Activated CD8-positive, alpha-beta T cell treated with anti-CD3 and anti-CD28 coated beads for 36 hours (primary cell): ENCODE data around the gene NABP1. TPM values are rescaled to one million over a fixed set of nuclear protein-coding genes. Genes with fewer than 3 reads are reported as not detected.

ENCODE experiments used
- ATAC-seq: fragments of 200-7000 bp; cut with Tn5 transposase; one replicate; pipeline ENCODE4 v1.10.0; 2021; ENCODE audit warnings: mild to moderate bottlenecking, moderate library complexity
- CTCF ChIA-PET: fragments of 350-600 bp; sonication (Branson Sonifier 250); formaldehyde crosslinking; loops from one replicate; lab custom pipeline; 2021; ENCODE audit warnings: antibody characterized with exemption; lab: Charles Lee
- POLR2A ChIA-PET: fragments of 350-600 bp; sonication (Branson Sonifier 250); formaldehyde crosslinking; loops from one replicate; lab custom pipeline; 2021; ENCODE audit warnings: antibody characterized with exemption; lab: Charles Lee
- DNase-seq: peaks from one replicate; pipeline ENCODE4 v3.0.0-alpha.2; 2020
- H3K27ac Mint-ChIP-seq: one replicate; pipeline ENCODE4 v1.8.0; 2021; ENCODE audit warnings: mild to moderate bottlenecking, mixed read lengths
- H3K27me3 Mint-ChIP-seq: one replicate; pipeline ENCODE4 v1.8.0; 2021; ENCODE audit warnings: mixed read lengths
- H3K36me3 Mint-ChIP-seq: one replicate; pipeline ENCODE4 v1.8.0; 2021; ENCODE audit warnings: low read depth, mixed read lengths
- H3K4me1 Mint-ChIP-seq: one replicate; pipeline ENCODE4 v1.8.0; 2021; ENCODE audit warnings: low read depth, mixed read lengths
- H3K4me3 Mint-ChIP-seq: one replicate; pipeline ENCODE4 v1.8.0; 2021; ENCODE audit warnings: mild to moderate bottlenecking, moderate library complexity, mixed read lengths
- H3K9me3 Mint-ChIP-seq: one replicate; pipeline ENCODE4 v1.8.0; 2021; ENCODE audit warnings: mixed read lengths
- intact Hi-C: fragments of 100-400 bp; cut with micrococcal nuclease; formaldehyde crosslinking; loops from one replicate; pipeline ENCODE4 v1.10.0; 2022
- total RNA-seq, 2 experiments: library from RNA; stranded (reverse); gene quantifications; one replicate each; pipeline ENCODE4 v1.2.3, GENCODE V29; 2021
- TF ChIP-seq, protein P1 (sequence below): fragments of 200-600 bp; IDR thresholded peaks from one replicate; pipeline ENCODE4 v1.8.0; 2022; ENCODE audit warnings: antibody characterized with exemption, mild to moderate bottlenecking

Gene NABP1
- total RNA-seq, 2 experiments from 2014 or later: 30.5 to 31.7 TPM

DNA sequence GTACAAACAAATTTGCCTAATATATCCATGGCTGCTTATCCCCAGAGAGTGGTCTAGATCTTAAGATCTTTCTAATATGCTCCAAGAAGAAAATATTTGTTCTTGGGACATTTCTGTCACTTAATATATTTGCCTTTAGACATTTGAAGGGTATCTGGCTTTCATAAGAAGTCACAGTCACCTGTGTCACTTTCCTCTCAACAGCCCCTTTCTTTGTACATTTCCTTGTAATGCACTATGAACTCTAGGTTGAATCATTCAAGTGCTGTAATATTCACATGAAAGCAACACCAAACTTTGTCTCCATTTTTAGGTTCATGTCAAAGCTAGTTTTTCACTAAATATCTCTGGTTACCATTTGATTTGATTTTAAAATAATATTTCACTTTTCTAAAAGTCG is 41.4 kb upstream of the NABP1 start:
- DNase-seq: no peak
- Mint-ChIP-seq H3K4me1 (peaks cover 48% of the 10 kb centered on the region), H3K27me3 (no peaks in the 10 kb centered on the region), H3K4me3 (no peak overlapping the region), H3K9me3 (no peaks in the 10 kb centered on the region), H3K27ac (no peak overlapping the region), H3K36me3 (no peaks in the 10 kb centered on the region)
- no peak for ATAC-seq
- ChIA-PET POLR2A (interaction anchor here (1.0 to 3.6 kb wide), 5 partner anchors 9 to 40 kb away, joined by 4 to 54 read pairs (median 6); partner anchors contain the start of gene NABP1), CTCF (interaction anchor here (0.7 to 2.5 kb wide), 6 partner anchors 11 to 70 kb away, joined by 3 to 20 read pairs (median 4); no protein-coding TSS in a partner anchor)
- intact Hi-C loops: loop anchor here (2.0 to 5.0 kb wide), 2 partner anchors 40 to 64 kb away; no protein-coding TSS in a partner anchor
- TF ChIP-seq, protein P1, sequence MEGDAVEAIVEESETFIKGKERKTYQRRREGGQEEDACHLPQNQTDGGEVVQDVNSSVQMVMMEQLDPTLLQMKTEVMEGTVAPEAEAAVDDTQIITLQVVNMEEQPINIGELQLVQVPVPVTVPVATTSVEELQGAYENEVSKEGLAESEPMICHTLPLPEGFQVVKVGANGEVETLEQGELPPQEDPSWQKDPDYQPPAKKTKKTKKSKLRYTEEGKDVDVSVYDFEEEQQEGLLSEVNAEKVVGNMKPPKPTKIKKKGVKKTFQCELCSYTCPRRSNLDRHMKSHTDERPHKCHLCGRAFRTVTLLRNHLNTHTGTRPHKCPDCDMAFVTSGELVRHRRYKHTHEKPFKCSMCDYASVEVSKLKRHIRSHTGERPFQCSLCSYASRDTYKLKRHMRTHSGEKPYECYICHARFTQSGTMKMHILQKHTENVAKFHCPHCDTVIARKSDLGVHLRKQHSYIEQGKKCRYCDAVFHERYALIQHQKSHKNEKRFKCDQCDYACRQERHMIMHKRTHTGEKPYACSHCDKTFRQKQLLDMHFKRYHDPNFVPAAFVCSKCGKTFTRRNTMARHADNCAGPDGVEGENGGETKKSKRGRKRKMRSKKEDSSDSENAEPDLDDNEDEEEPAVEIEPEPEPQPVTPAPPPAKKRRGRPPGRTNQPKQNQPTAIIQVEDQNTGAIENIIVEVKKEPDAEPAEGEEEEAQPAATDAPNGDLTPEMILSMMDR: no peak

DNA sequence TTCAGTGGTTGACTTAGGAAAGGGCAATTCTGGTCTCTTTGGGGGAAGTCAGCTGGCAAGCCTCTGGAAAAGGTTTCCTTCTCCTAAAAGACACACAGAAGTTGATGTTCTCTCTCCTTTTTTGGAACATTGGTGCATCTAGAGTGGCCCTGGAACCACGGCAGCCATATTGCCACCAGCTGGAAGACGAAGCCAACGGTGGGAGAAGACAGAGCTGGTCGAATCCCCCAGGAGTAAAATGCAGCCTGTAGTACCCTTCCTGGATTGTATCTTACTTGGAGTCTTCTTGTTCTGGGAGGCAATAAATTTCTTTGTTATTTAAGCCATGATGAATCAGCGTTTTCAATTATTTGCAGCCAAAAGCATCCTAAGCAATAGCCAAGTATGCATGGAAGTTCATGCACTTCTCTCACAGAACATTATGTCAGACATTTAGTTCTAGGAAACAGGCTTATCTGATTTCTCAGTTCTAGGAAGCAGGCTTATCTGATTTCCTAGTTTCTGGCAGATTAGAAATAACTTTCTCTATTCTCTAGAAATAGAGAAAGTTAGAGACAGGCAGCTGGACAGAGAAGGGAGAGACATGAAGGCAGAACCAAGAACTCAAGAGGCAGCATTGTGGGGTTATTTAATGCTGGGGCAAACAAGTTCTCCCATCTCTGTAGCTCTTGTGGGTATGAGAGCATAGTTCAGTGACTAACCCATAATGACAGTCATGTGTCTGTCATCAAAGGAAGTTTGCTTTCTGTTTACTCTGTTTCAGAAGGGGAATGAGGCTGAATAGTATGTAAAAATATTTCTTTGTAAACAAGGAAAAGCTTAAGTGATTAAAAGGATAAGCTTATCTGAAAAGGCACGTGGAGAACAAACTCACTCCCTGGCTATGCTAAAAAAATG is 40.5 kb upstream of the NABP1 start:
- TF ChIP-seq, protein P1: no peak
- Mint-ChIP-seq H3K9me3 (no peaks in the 10 kb centered on the region), H3K4me1 (peaks cover 50% of the 10 kb centered on the region), H3K27me3 (no peaks in the 10 kb centered on the region), H3K36me3 (no peaks in the 10 kb centered on the region), H3K27ac (peak overlapping the region; percentile 87), H3K4me3 (peak overlapping the region; percentile 9)
- POLR2A ChIA-PET: interaction anchor here (1.0 to 3.6 kb wide), 11 partner anchors 9 to 68 kb away, joined by 3 to 54 read pairs (median 4); partner anchors contain the start of gene NABP1
- CTCF ChIA-PET: interaction anchor here (0.9 to 2.5 kb wide), 15 partner anchors 11 to 121 kb away, joined by 3 to 20 read pairs (median 4); no protein-coding TSS in a partner anchor
- ATAC-seq (peak; percentile 83), DNase-seq (peak; percentile 28)
- intact Hi-C loops: loop anchor here (2.0 to 5.0 kb wide), 2 partner anchors 39 to 65 kb away; no protein-coding TSS in a partner anchor

DNA sequence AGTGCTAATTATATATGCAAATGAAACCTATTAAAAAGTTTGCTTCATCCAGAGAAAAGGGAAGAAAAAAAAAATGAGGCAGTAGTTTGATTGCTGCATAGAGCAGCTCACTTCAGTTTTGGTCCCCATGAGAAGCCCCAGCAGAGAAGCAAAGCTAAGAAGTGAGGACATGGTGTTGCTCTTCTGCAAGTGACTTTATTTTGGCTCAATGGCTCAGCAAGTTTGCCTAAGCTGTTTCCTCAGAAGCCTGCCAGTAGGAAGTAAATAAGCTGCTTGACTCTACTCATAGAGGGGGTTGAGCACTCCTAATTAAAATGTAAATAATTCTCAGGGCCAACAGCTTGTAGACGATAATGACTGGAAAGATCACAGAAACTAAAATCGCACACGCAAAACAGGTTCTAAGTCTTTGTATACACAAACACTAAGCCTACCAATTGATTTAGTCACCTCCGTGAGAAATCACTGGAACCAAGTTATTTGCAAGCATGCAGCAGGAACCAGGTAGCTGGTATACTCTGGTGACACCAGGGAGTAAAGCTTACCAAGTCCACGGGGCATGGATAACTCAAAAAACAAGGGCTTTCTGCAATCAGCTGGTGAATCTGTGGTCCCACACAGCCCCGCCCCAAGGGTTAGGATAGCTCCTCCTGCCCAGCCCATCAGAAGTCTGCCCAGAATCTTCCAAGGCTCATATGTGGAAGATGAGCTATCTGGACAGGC is 39.7 kb upstream of the NABP1 start:
- Mint-ChIP-seq H3K36me3 (no peaks in the 10 kb centered on the region), H3K27me3 (no peaks in the 10 kb centered on the region), H3K27ac (peak overlapping the region; percentile 87), H3K9me3 (no peaks in the 10 kb centered on the region), H3K4me1 (peaks cover 51% of the 10 kb centered on the region), H3K4me3 (peak overlapping the region; percentile 9)
- intact Hi-C loops: loop anchor here (5.0 kb wide), 1 partner anchor 66 kb away; no protein-coding TSS in a partner anchor
- peak; percentile 18 for ATAC-seq
- CTCF ChIA-PET: interaction anchor here (0.9 to 2.5 kb wide), 14 partner anchors 10 to 120 kb away, joined by 3 to 20 read pairs (median 4); no protein-coding TSS in a partner anchor
- POLR2A ChIA-PET: interaction anchor here (0.6 to 3.6 kb wide), 10 partner anchors 8 to 69 kb away, joined by 3 to 54 read pairs (median 4); partner anchors contain the start of gene NABP1
- TF ChIP-seq, protein P1: no peak
- DNase-seq: no peak

GRCh38 chr2:191638802-191639172 is 39.1 kb upstream of the NABP1 start:
- peak overlapping the region; percentile 87 for H3K27ac Mint-ChIP-seq
- DNase-seq (no peak), ATAC-seq (no peak)
- no peaks in the 10 kb centered on the region for H3K27me3 Mint-ChIP-seq
- H3K4me1 Mint-ChIP-seq: peaks cover 51% of the 10 kb centered on the region
- H3K9me3 Mint-ChIP-seq: no peaks in the 10 kb centered on the region
- no peaks in the 10 kb centered on the region for H3K36me3 Mint-ChIP-seq
- TF ChIP-seq, protein P1: no peak
- intact Hi-C loops: loop anchor here (5.0 kb wide), 1 partner anchor 66 kb away; no protein-coding TSS in a partner anchor
- H3K4me3 Mint-ChIP-seq: no peak overlapping the region
- ChIA-PET POLR2A (interaction anchor here (1.5 to 3.6 kb wide), 6 partner anchors 14 to 67 kb away, joined by 3 to 54 read pairs (median 4); partner anchors contain the start of gene NABP1), CTCF (interaction anchor here (0.9 to 2.5 kb wide), 11 partner anchors 10 to 120 kb away, joined by 3 to 20 read pairs (median 6); no protein-coding TSS in a partner anchor)
